ENCODE data around the gene ELP4. TPM values are rescaled to one million over a fixed set of nuclear protein-coding genes. Genes with fewer than 3 reads are reported as not detected.

Gene ELP4
- total RNA-seq, 1 experiment from 2014 or later: 15.2 TPM

DNA sequence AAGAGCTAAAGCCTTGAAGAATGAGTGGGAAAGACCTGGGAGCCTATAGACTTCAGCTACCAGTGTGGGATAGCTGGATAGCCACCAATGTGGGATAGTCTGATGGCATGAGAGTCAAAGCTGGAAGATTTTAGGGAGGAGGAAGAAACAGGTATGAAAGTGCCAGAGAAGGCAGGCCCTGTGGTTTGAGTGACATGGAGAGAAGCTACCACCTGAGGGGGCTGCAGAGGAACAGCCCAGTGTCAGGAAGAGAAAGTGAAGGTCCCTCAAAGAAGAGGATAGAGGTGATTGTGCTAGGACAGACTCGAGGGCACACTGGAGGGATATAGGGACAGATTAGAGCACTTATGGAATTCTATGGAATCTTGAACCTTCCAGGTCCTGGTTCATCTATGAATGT lies 324.7 kb downstream of the ELP4 start:
- Histone ChIP-seq H3K18ac (ENCODE audit: insufficient read length, low read depth, low read length) (no peak overlapping the region), H3K9me3 (ENCODE audit: control insufficient read depth, low read depth, low read length) (no peaks in the 10 kb centered on the region), H3K9ac (ENCODE audit: extremely low read depth, insufficient read length, low read length) (no peak overlapping the region), H2BK12ac (ENCODE audit: insufficient read length, low read depth, low read length) (no peak overlapping the region), H4K5ac (ENCODE audit: insufficient read length, low read depth, low read length) (no peak overlapping the region), H4K20me1 (ENCODE audit: control insufficient read depth, insufficient read depth, insufficient read length) (no peaks in the 10 kb centered on the region), H3K27me3 (ENCODE audit: insufficient read depth, low read length) (peaks cover 2% of the 10 kb centered on the region; the same call in 1 of the 2 replicates), H2AK5ac (ENCODE audit: insufficient read length, low read length) (no peak overlapping the region), H3K79me2 (ENCODE audit: insufficient read depth, low read length) (peaks cover 1% of the 10 kb centered on the region; the same call in 1 of the 2 replicates), H4K91ac (ENCODE audit: insufficient read length, low read depth, low read length) (no peak overlapping the region), H3K4me1 (ENCODE audit: insufficient read depth, low read length) (no peaks in the 10 kb centered on the region), H3K23me2 (ENCODE audit: insufficient read length, low read depth, low read length, poor library complexity, severe bottlenecking) (no peaks in the 10 kb centered on the region), H3K27ac (ENCODE audit: insufficient read length, low read depth, low read length) (no peak overlapping the region), H3K4me2 (ENCODE audit: insufficient read depth, insufficient read length, low read length) (no peak overlapping the region), H3K14ac (ENCODE audit: insufficient read depth, low read length) (no peak overlapping the region), H3K56ac (ENCODE audit: insufficient read length, low read depth, low read length) (no peak overlapping the region), H3K4ac (ENCODE audit: low read depth, low read length) (no peak overlapping the region), H4K8ac (replicated peaks; ENCODE audit: insufficient read length, low read depth, low read length) (no peak overlapping the region), H2BK20ac (ENCODE audit: low read depth, low read length, poor library complexity, severe bottlenecking) (no peak overlapping the region), H2BK5ac (ENCODE audit: insufficient read length, low read length) (no peak overlapping the region), H2BK15ac (ENCODE audit: low read depth, low read length) (no peak overlapping the region), H3T11ph (ENCODE audit: low read length) (no peak overlapping the region), H3K23ac (ENCODE audit: insufficient read length, low read depth, low read length) (no peak overlapping the region), H3K79me1 (ENCODE audit: insufficient read depth, low read depth, low read length, poor library complexity, severe bottlenecking) (no peaks in the 10 kb centered on the region), H2AFZ (ENCODE audit: low read length) (no peak overlapping the region), H2BK120ac (ENCODE audit: low read depth, low read length, poor library complexity, severe bottlenecking) (no peak overlapping the region)
- TF ChIP-seq, protein P1, sequence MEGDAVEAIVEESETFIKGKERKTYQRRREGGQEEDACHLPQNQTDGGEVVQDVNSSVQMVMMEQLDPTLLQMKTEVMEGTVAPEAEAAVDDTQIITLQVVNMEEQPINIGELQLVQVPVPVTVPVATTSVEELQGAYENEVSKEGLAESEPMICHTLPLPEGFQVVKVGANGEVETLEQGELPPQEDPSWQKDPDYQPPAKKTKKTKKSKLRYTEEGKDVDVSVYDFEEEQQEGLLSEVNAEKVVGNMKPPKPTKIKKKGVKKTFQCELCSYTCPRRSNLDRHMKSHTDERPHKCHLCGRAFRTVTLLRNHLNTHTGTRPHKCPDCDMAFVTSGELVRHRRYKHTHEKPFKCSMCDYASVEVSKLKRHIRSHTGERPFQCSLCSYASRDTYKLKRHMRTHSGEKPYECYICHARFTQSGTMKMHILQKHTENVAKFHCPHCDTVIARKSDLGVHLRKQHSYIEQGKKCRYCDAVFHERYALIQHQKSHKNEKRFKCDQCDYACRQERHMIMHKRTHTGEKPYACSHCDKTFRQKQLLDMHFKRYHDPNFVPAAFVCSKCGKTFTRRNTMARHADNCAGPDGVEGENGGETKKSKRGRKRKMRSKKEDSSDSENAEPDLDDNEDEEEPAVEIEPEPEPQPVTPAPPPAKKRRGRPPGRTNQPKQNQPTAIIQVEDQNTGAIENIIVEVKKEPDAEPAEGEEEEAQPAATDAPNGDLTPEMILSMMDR (conservative IDR thresholded peaks at IDR 0.05): peak; percentile 59
- no peaks in the 10 kb centered on the region for H3K36me3 Mint-ChIP-seq (ENCODE audit: insufficient read depth in 1 of 3, low read depth in 3 of 3)
- no peaks in the 10 kb centered on the region; a peak in 1 of 5 replicates for H3K9me3 Mint-ChIP-seq
- peaks cover 30% of the 10 kb centered on the region for H3K27me3 Mint-ChIP-seq (ENCODE audit: low read depth)
- H3K4me3 Mint-ChIP-seq: no peak overlapping the region
- H3K27ac Mint-ChIP-seq: no peak overlapping the region
- DNase-seq: peak; percentile 45
- no CpG with 5 or more reads among the region's 1 CpG for WGBS (ENCODE audit: extremely low coverage, insufficient read length, low lambda C conversion rate)
- peaks cover 0 to 10% of the 10 kb centered on the region in 2 experiments; a peak in 2 of 4 replicates for H3K4me1 Mint-ChIP-seq

Other genes with a start within 250 kb of the ELP4 start
- 0.09 and 0.22 TPM in 2 replicates for gene DCDC1, start 140.0 kb upstream of the ELP4 start, total RNA-seq (2021)
- gene DNAJC24, start 139.9 kb upstream of the ELP4 start, total RNA-seq (2021): 15.7 and 16.7 TPM in 2 replicates
- gene IMMP1L, start 145 bp upstream of the ELP4 start, total RNA-seq (2021): 23.8 and 27.0 TPM in 2 replicates

All from H9 (cell line).